Measurements from ENCODE around the gene SLC4A2. TPM values are rescaled to one million over a fixed set of nuclear protein-coding genes. Genes with fewer than 3 reads are reported as not detected.

Gene SLC4A2
- total RNA-seq, 1 experiment from 2014 or later, result 164 TPM

- TF ChIP-seq CBFB (CRISPR knock-in tag; IDR thresholded peaks at IDR 0.05; ENCODE audit: low read depth), result no peak
These were observed 31.6 kb downstream of the SLC4A2 start (continued) for GRCh38 chr7:151091003-151091402.

DNA sequence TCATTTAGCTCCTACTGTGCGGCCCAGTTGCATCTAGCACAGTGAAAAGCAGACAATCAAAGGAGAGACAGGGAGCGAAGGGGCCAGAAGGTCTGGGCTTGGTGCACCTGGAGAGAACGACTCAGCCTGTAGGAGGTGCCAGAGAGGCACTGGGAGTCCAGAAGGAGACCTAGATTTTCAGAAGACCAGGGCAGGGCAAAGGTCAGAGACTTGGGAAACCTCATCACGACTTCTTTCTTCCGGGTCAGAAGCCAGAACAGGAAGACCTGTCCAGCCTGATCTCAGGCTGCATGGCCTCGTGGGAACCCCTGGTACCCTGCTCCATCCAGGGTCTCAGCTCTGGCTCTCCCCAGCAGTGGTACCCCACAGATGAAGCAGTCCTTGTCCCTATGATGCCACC is 32.0 kb downstream of the SLC4A2 start:
- Mint-ChIP-seq H3K4me1 (peaks cover 41% of the 10 kb centered on the region), H3K4me3 (no peak overlapping the region), H3K27ac (no peak overlapping the region), H3K27me3 (ENCODE audit: low read depth) (peaks cover 15% of the 10 kb centered on the region), H3K36me3 (peaks cover 10% of the 10 kb centered on the region), H3K9me3 (no peaks in the 10 kb centered on the region)
- TF ChIP-seq ZNF317 (CRISPR knock-in tag; IDR thresholded peaks at IDR 0.05; ENCODE audit: borderline replicate concordance, low read depth) (no peak), SOX15 (CRISPR knock-in tag; IDR thresholded peaks at IDR 0.05) (no peak), GTF2I (CRISPR knock-in tag; conservative IDR thresholded peaks at IDR 0.05) (no peak), ZNF263 (CRISPR knock-in tag; IDR thresholded peaks at IDR 0.05; ENCODE audit: low read depth) (no peak)
- TF ChIP-seq, protein P1, sequence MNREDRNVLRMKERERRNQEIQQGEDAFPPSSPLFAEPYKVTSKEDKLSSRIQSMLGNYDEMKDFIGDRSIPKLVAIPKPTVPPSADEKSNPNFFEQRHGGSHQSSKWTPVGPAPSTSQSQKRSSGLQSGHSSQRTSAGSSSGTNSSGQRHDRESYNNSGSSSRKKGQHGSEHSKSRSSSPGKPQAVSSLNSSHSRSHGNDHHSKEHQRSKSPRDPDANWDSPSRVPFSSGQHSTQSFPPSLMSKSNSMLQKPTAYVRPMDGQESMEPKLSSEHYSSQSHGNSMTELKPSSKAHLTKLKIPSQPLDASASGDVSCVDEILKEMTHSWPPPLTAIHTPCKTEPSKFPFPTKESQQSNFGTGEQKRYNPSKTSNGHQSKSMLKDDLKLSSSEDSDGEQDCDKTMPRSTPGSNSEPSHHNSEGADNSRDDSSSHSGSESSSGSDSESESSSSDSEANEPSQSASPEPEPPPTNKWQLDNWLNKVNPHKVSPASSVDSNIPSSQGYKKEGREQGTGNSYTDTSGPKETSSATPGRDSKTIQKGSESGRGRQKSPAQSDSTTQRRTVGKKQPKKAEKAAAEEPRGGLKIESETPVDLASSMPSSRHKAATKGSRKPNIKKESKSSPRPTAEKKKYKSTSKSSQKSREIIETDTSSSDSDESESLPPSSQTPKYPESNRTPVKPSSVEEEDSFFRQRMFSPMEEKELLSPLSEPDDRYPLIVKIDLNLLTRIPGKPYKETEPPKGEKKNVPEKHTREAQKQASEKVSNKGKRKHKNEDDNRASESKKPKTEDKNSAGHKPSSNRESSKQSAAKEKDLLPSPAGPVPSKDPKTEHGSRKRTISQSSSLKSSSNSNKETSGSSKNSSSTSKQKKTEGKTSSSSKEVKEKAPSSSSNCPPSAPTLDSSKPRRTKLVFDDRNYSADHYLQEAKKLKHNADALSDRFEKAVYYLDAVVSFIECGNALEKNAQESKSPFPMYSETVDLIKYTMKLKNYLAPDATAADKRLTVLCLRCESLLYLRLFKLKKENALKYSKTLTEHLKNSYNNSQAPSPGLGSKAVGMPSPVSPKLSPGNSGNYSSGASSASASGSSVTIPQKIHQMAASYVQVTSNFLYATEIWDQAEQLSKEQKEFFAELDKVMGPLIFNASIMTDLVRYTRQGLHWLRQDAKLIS (CRISPR knock-in tag; IDR thresholded peaks at IDR 0.05; ENCODE audit: borderline replicate concordance), result no peak
- TF ChIP-seq, protein P2, sequence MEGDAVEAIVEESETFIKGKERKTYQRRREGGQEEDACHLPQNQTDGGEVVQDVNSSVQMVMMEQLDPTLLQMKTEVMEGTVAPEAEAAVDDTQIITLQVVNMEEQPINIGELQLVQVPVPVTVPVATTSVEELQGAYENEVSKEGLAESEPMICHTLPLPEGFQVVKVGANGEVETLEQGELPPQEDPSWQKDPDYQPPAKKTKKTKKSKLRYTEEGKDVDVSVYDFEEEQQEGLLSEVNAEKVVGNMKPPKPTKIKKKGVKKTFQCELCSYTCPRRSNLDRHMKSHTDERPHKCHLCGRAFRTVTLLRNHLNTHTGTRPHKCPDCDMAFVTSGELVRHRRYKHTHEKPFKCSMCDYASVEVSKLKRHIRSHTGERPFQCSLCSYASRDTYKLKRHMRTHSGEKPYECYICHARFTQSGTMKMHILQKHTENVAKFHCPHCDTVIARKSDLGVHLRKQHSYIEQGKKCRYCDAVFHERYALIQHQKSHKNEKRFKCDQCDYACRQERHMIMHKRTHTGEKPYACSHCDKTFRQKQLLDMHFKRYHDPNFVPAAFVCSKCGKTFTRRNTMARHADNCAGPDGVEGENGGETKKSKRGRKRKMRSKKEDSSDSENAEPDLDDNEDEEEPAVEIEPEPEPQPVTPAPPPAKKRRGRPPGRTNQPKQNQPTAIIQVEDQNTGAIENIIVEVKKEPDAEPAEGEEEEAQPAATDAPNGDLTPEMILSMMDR (IDR thresholded peaks at IDR 0.05), result peak; percentile 35; the same call in 1 of the 2 replicates
- POLR2A ChIA-PET, result no interaction called here
- ATAC-seq (peak; percentile 63), DNase-seq (ENCODE audit: low spot score) (peak; percentile 72)
- CTCF ChIA-PET, result interaction anchor here (0.6 to 10.4 kb wide), 8 partner anchors 11 to 152 kb away, joined by 3 to 118 read pairs (median 4); partner anchors contain the start of gene FASTK

DNA sequence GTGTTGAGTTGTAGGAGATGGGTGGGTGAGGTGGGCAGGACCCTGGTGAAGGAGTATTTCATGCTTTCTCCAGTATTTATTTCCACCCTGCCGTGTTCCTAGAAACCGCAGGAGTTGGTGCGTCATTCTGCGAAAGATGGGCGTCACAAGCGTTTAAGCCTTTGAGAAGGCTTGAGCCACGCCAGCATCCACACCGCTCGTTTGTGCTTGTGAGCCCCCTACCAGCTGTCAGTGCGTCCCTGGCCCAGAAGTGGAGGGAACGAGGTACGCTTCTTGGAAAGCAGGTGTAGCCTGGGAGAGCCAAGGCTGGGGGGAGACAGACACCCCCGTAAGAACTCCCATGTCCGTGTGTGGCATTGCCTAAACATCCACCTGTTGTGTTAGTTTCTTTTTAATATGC is 32.6 kb downstream of the SLC4A2 start:
- Mint-ChIP-seq H3K27me3 (ENCODE audit: low read depth) (peaks cover 15% of the 10 kb centered on the region), H3K9me3 (no peaks in the 10 kb centered on the region), H3K4me1 (peaks cover 41% of the 10 kb centered on the region), H3K36me3 (peaks cover 11% of the 10 kb centered on the region), H3K27ac (no peak overlapping the region), H3K4me3 (no peak overlapping the region)
- DNase-seq (ENCODE audit: low spot score), result no peak
- CTCF ChIA-PET, result interaction anchor here (0.6 to 10.4 kb wide), 6 partner anchors 20 to 152 kb away, joined by 3 to 118 read pairs (median 4); partner anchors contain the start of gene ABCF2
- ATAC-seq, result no peak
- POLR2A ChIA-PET, result no interaction called here
- no peak for TF ChIP-seq ATF6 (CRISPR knock-in tag; IDR thresholded peaks at IDR 0.05)
- TF ChIP-seq EMX1 (CRISPR knock-in tag; IDR thresholded peaks at IDR 0.05), result no peak
- TF ChIP-seq SMAD3 (CRISPR knock-in tag; IDR thresholded peaks at IDR 0.05; ENCODE audit: borderline replicate concordance), result no peak
- no peak for TF ChIP-seq NFATC4 (CRISPR knock-in tag; IDR thresholded peaks at IDR 0.05)
- no peak for TF ChIP-seq ATF1 (CRISPR knock-in tag; IDR thresholded peaks at IDR 0.05)
- no peak for TF ChIP-seq NFE2L1 (CRISPR knock-in tag; IDR thresholded peaks at IDR 0.05)

GRCh38 chr7:151093748-151094147 is 34.4 kb downstream of the SLC4A2 start:
- peaks cover 19% of the 10 kb centered on the region for H3K36me3 Mint-ChIP-seq
- H3K27ac Mint-ChIP-seq, result peak overlapping the region; percentile 34; the same call in 1 of the 2 replicates
- peaks cover 31% of the 10 kb centered on the region for H3K4me1 Mint-ChIP-seq
- no peak overlapping the region for H3K4me3 Mint-ChIP-seq
- peaks cover 8% of the 10 kb centered on the region for H3K27me3 Mint-ChIP-seq (ENCODE audit: low read depth)
- no peak for ATAC-seq
- DNase-seq (ENCODE audit: low spot score), result no peak
- CTCF ChIA-PET, result interaction anchor here (0.9 to 10.4 kb wide), 2 partner anchors 19 to 75 kb away, joined by 4 to 118 read pairs; no protein-coding TSS in a partner anchor
- POLR2A ChIA-PET, result no interaction called here
- H3K9me3 Mint-ChIP-seq, result no peaks in the 10 kb centered on the region
- TF ChIP-seq AR (CRISPR knock-in tag; IDR thresholded peaks at IDR 0.05), result no peak
- no peak for TF ChIP-seq TEAD1 (CRISPR knock-in tag; IDR thresholded peaks at IDR 0.05)
- TF ChIP-seq SP1 (CRISPR knock-in tag; conservative IDR thresholded peaks at IDR 0.05), result no peak
- no peak for TF ChIP-seq ATF6 (CRISPR knock-in tag; IDR thresholded peaks at IDR 0.05)
- TF ChIP-seq RELA (CRISPR knock-in tag; IDR thresholded peaks at IDR 0.05; ENCODE audit: borderline replicate concordance), result no peak
- TF ChIP-seq ZNF416 (CRISPR knock-in tag; IDR thresholded peaks at IDR 0.05), result no peak
- TF ChIP-seq ZNF263 (CRISPR knock-in tag; IDR thresholded peaks at IDR 0.05; ENCODE audit: low read depth), result no peak
